ENCODE measurements around the gene FHIP1A. TPM values are rescaled to one million over a fixed set of nuclear protein-coding genes. Genes with fewer than 3 reads are reported as not detected.

Gene FHIP1A
- total RNA-seq, 1 donor from 2014 or later = 66.0 TPM

DNA sequence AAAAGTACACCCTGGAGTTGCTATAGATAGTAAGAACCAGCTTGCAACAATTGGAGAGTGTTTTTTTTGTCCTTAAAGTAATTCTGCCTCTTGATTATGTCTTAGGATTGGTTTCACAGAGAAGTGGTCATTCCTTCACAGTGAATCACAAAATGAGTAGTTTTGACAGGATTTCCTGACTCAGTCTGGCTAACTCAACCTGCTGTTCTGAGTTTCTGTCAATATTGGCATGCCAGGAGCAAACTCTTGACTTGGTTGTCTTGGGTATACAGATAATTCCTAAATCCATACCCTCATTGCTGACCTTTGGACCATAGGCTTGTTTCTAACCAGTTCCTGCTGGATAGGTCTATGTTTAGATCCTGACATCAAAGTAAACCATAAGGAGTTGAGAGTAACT, 9.4 kb downstream of the FHIP1A start:
- no peak for DNase-seq

DNA sequence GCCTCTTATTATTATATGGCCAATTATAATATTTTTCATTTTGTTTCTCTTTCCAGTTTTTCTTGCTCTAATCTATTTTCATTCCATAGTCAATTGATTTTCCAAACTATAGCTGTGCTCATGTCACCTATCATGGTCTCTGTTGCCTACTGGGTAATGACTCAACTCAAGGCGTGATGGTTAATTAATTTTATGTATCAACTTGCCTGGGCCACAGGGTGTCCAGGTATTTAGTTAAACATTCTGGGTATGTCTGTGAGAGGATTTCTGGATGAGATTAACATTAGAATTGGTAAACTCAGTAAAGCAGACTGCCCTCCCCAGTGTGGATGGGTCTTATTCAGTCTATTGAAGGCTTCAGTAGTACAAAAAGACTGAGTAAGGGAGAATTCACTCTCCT, 9.9 kb downstream of the FHIP1A start:
- DNase-seq = no peak

DNA sequence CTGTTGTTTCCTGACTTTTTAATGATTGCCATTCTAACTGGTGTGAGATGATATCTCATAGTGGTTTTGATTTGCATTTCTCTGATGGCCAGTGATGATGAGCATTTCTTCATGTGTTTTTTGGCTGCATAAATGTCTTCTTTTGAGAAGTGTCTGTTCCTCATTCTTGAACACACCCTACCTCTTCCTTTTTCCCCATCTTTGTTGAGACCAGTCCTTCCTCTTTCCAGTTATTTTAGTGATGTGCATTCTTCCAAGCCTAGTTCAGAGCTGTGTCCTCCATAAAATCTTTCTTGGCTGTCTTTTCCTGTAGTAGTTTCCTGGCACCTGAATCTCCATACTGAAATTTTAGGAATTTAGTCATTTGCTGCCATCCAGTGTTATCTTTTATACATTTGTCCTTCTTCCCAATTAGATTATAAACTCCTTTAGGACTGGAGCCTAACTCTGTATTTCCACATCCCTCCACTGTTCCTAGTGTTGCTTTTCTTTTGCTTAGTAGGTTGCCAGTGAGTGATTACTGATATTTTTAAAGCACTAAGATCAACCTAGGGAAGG, 11.4 kb downstream of the FHIP1A start:
- no peak for DNase-seq

DNA sequence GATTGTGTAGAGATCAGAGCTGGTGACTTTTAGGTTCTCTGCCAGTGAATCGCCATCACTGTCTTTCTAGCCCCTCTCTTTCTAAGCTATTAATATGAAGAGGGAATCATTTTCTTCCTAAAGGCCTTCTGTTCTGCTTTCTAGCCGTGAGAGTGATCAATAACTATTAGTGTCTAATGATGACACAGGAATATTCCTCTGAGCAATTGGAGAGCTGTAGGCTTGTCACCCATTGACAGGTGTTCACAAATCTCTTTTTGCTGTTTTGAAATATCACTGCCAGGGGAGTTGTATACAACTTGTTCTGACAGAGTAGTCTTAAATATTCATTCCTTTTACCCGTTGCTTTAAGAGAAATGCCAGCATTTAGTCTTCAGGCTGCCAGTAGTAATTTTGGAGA, 13.9 kb downstream of the FHIP1A start:
- no peak for DNase-seq

DNA sequence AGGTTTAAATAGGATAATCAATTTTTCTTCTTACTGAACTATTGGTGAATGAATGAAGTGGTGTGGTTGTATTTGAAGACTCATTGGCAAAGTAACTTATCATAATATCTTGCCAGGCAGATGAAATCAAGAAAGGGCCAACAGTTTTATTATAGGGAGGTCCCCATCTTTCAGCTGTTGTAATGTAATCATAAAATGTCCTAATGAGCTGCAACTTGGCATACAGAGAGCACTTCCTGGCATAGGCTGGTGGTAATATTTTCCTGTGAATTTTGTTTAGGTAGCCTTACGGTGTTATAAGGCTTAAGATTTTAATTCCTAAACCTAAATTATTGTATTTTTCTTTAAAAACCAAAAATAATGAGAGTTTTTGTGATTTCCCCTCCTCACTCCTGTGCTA, 17.5 kb downstream of the FHIP1A start:
- DNase-seq = no peak

DNA sequence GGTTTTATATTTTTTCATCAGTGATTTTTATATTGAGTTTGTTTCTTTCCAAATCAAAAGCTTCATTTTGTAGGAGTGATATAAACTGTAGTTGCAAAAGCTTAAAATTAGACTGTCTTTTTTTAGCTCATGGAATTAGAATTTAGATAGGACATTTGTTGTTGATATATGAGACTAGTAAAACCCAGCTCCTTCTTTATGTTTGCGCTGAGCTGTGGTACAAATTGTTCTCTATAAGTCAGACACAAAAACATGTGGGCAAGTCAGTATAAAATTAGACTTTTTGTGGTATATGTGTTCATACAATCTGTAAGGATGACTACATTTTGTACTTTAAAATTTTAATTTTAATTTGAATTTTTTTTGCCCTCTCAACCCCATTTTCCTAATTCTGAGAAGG, 18.3 kb downstream of the FHIP1A start:
- no peak for DNase-seq

DNA sequence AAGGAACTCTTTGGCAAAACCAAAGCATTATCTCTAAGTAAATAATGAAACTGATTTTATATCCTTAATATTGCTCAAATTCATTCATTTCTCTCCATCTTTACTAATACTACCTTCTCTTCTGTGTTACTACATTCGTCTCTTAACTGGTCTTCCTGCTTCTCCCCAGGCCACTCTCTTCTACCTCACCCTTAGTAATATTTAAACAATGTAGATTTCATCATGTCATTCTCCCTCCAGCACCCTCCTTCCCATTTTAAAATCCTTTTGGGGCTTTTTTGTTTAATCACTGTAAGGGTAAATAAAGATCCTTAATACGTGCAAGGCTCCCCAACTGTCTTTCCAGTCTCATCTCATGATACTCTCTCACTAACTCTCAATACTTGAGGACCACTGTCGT, 19.4 kb downstream of the FHIP1A start:
- DNase-seq = no peak

DNA sequence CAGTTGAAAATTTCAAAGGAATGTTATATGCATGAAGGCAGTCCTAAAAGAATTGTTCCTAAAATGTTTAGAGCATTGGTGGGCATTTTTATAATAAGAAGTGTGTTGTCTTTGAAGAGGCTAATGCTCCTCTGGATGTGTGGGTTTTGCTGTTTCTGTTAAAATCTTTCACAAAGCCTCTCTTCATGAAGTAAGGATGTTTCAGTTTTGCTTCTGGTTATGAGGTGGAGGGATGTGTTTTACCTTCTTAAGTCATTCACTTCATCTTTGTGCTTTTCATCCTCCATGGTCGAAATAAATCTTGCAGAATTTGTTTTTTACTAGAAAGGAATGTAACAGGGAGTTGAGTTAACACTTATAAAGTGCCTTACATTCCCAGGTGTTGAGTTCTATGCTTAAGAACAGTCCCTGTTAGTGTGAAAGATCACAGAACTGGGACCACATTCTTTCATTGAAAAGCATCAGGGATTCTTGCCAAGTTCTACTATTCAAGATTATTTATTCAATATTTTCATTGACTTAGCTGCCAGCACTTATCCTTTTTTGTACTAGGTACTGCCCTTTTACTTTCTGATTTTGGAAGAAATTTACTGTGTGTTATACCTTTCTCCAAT, 21.1 kb downstream of the FHIP1A start:
- no peak for DNase-seq

DNA sequence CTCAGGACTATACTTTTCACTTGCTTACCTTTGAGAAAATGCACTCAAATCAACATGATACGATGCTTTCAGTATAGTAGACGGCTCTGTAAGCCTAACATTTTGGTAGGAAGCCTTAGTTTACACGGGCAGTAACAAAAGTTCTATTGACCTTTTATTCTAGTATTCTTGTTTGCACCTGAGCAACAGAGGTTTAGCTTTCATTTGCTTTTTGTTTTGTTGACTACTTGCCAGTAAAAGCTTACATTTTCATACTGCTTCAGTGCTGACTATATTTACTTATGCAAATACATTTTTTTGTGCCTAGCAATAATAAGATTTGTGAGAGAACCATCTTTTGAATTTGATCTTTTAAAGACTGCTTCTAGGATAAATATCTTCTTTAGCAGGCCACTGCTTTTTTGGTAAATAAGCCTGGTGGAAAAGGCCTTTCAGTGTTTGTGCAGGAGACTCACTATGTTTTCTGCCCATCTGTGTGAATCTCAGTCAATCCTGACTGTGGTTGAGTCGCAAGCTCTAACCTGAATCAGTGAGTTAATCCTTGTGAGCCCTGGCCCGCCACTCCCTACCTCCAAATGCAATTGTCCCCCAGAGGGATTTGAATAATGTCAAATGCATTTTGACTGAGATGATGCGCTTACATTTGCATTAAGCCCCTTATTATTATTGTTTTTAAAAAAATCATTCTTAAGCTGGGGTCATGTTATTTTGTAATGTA, 21.9 kb downstream of the FHIP1A start:
- DNase-seq = no peak

DNA sequence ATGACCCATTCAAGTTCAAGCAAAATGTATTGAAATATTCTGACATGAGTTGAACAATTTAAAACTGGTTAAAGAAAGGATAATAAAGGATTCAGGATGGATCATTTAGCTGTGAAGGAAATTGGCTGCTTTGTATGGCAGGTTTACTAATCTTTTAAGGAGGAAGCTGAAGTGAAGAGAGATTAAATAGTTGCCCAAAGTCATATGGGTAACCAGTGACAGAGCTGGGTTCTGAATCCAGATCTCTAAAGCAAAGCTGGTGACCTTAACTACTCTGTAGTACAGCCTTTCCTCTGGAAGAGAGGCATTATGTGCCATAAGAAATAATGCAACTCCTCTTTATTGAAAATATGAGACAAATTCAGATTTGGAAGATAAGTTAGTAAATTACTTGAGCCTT, 22.8 kb downstream of the FHIP1A start:
- no peak for DNase-seq

DNA sequence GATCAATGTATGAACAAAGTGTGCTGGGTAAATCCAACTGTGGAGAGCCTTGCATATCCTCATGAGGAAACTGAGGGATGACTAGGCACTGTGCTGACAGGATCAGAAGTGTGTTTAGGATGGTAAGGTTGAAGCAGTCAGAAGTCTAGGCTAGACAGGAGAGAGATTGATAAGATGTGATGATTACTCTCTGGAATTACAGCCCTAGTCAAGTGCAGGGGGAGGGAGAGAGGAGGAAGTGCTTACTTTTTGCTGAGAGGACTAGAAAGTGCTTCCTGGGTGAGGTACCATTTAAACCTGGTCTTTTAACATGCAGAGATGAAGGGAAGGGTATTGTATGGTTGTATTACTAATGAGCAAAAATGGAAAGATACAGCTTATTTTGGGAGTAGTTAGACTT, 23.7 kb downstream of the FHIP1A start:
- DNase-seq = no peak

DNA sequence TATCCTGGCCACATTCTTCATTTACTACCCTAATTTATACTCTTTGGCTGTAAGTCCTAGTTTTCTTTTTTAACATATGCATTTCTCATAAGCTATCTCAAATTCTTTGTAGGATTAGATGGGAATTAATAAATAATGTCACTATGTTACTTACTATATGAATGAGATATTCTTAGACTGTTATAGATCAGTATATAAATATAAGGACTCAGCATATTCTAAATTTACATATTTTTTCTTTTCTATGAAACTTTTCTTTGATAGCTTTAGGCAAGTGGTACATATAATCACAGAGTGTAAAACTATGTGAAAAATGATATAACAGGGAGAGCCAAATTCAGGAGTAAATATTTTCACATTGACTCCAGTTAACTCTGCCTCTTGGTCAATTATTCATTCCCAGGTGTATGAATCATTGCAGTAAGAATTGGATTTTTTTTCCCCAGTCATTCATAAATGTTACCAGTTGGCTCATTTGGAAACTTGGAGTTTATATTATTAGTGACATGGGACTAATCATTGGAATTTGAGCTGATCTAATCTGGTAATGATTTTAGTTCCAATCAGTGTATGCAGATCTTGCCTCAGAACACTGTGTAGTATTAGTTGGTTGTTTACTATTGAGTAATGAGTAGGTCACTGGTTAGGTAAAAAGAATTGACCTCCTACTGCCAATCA, 25.3 kb downstream of the FHIP1A start:
- no peak for DNase-seq

DNA sequence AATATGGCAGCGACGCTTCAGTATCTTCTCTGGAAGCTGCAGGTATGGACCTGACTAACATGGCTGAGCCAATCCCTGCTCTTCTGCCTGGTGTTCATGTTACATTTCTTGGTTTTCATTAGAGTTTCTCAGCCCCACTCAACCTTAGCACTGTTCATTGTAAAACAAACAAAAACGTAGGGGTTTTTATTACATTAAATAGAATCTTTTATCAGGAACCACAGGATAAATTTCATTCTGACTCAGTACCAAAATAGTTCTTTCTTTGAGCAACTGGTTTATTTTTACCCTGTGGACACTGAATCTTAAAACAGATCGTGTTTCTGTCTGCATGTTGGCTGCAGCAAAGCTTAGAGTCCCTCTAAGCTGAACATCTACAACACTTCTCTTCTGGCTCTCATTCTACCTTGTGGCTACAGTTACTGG, 27.1 kb downstream of the FHIP1A start:
- no peak for DNase-seq

DNA sequence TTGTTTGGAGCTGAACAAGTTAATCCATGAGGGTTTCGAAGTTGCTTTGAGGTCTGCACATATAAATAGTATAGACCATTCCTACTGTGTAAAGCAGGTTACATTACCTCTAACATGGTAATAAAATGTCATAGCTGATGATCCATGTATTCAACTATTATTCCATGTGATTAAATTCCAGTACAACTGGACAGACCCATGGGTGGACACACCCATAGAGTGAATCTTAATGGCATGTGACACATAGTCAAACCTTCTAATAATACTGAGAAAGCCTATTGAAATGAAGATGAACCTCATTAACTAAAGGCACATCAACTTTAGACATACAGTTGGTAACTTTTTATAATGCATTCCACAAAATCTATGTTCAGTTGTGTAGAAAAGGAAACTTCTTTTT, 28.5 kb downstream of the FHIP1A start:
- DNase-seq = no peak

DNA sequence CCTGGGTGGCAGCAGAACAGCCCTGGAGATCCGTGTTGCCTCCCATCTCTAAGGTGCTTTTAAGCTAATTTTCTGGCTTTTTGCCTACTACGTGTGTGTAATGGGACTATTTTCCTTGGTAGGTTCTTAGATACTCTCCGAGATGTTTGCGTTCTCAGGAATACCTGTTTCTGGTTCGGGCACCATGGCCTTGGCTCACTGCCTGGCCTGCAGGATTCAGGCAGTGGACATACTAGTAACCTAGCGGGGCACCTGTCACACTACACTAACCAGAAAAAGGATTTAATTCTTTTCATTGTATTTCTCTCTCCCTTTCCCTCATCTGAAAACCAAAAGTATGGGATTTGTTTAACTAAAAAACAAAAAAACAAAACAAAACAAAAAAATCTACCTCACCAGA, 29.2 kb downstream of the FHIP1A start:
- DNase-seq = no peak

DNA sequence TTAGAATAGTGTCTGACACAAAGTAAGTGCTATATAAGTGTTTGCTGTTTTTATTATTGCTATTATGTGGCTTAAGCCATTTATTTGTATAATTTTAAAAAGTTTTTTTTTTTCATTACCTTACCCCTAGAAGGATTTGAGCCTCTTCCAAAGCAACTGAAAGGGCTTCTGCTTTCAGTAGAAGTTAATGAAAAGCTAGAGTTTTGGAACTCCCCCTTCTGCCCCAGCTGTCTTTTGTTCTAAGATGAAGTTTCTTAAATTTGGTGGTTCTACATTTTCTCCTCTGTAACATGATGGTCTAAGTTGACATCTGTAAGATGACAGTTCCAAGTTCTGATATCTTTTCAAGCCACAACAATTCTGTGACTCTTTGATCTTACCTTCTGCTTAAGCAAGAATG, 30.3 kb downstream of the FHIP1A start:
- DNase-seq = no peak

DNA sequence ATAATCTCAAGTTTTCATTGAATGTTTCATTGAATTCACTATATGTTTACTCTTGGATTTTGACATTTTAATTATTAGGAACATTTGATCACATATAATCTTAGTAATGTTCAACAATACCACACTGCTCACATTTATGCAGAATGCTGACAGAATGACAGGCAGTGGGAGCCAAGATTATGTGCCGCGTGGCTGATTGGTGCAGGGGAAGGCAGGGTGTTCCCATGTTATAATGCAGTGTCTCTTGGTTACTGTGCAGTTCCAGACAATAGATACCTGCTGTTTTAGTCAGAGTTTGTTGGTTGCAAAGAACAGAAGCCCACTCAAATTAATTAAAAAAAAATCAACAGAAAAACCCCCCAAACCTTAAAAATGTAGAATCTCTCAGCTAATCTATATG, 33.0 kb downstream of the FHIP1A start:
- DNase-seq = no peak

DNA sequence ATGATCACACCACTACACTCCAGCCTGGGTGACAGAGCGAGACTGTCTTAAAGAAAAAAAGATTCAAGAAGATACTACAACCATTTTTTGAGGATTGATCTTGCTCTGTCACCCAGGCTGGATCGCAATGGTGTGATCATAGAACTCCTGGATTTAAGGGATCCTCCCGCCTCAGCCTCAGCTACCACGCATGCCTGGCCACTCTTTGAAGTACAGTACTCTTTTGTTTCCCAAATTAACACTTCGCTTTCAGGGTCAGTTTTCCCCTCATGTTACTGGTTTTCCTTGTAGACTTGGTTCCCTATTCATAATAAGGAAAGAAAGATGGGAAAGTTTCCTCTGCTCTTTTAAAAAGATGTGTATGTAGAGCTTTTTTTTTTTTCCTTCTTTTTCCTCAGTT, 34.3 kb downstream of the FHIP1A start:
- DNase-seq = no peak

DNA sequence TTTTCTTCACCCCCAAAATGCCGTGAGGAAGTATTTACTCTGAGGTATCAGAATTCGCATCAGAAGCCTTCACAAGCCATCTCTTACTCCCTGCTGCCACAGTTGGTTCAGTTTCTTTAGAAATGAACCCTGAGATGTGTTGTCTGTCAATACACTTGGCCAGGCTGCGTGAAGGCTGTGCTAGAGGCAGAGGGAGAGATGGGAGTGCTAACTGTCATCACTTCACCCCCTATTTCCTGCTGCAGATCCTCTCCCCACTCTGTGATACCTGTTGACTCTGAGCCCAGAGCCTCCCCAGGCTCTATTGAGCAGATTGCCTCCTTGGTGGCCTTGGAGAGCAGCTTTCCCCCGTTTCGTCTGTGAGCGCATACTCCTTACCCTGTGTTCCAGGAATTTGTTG, 34.8 kb downstream of the FHIP1A start:
- no peak for DNase-seq

DNA sequence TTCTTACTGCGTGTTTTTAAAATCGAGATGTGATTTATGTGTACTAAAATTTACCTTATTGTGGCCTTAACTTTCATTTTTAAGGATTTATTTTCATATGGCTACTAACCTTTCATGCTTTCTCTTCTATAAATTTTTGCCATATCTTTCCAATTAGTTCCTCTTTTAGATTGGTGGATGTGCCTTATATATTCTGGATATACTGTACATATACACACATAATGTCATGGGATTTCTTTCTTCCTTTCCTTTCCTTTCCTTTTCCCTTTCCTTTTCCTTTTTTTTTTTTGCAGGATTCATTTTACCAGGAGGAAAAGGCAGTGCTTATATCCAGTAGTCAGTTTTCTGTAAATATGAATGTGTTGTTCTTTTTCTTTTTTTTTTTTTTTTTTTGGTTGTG, 37.2 kb downstream of the FHIP1A start:
- no peak for DNase-seq

DNA sequence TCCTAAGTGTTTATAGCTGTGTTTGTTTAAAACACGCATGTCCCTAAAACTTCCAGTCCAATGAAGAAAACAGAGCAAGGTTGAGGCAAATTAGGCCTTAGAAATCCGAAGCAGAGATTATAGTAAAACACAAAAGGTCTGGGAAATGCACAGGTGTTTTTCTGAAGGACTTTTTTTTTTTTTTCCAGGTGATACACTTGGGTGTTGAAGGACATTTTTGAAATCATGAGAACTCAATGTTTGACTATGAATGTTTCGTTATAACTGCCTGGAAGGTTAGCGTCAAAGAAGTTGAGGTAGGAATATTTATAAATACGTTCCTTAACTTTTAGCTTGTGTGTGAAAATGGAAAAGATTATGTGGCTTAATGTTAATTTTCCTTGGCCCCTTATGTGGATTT, 45.5 kb downstream of the FHIP1A start:
- no peak for DNase-seq

DNA sequence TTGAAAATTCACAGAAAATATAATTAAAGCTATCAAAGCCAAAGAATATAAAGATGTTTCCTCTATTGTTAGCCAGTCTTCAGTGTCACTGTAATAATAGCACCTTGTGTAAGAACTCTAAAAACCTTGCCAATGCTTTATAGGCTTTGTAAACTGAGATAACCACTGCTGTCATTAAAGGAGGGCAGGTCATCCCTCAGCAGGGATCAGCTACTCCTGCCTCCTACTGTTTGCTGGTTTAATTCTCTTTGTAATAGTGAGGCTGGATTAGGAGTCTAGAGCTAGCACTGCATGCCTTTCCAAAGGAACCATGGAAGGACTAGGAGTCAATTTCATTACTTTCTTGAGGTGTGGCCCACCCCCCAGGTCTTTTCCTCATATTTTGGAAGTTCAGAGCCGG, 46.2 kb downstream of the FHIP1A start:
- DNase-seq = no peak

DNA sequence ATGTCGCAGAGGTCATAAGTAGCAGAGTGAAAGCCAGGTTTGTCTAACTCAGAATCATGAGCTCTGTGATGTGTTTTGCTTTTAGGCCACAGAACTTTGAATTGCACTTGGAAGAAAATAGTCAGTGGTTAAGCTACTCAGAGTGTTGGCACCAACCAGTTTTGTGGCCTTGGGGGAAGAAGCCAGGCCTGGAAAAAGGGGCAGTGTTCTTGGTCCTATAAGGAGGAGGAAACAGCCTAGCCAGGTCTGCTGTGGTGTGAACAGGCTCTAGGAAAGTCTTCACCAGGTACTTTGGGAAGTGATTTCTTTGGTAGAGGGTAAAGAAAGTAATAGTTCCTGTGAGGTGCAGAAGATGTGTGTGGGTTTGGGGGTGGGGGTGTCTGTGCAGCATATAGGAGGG, 49.2 kb downstream of the FHIP1A start:
- DNase-seq = no peak

All from tongue (tissue), 2 donors.